Left colon (tissue), 2 donors: ENCODE data around the gene PPA2. TPM values are rescaled to one million over a fixed set of nuclear protein-coding genes. Genes with fewer than 3 reads are reported as not detected.
"Not testable (repeated sequence)": the region's sequence is repeated elsewhere in the genome, so short reads cannot be mapped to it uniquely, and the experiment has no call there.

Experiments used
- ATAC-seq: fragments of 200-7000 bp; cut with Tn5 transposase; one replicate; pipeline ENCODE4 v1.9.1; 2020; ENCODE audit warnings: mild to moderate bottlenecking, moderate library complexity
- DNase-seq, 2 donors: peaks; one replicate each; pipeline ENCODE4 v3.0.0-alpha.2; 2020
- intact Hi-C, 2 donors: fragments of 100-400 bp; cut with DNase I in 1 of 2; cut with micrococcal nuclease in 1 of 2; formaldehyde crosslinking; loops; one replicate each; pipeline versions ENCODE4 v1.11.2 to v1.14.0; 2022; cut with DNase I, micrococcal nuclease
- total RNA-seq, 2 donors: library from RNA; stranded (reverse); fragmentation: NEBNext Ultra II Directional; extraction: Animal tissue kit (Norgen Biotek cat#: 25700); gene quantifications; one replicate each; pipeline ENCODE4 v1.2.1, GENCODE V29; 2021
- donor health status: DM: no; HTN: no; CAD: no.
- donor health status: DM: yes; HTN: yes; CAD: no.

Gene PPA2
- total RNA-seq, 2 donors from 2014 or later, result 122 to 142 TPM

DNA sequence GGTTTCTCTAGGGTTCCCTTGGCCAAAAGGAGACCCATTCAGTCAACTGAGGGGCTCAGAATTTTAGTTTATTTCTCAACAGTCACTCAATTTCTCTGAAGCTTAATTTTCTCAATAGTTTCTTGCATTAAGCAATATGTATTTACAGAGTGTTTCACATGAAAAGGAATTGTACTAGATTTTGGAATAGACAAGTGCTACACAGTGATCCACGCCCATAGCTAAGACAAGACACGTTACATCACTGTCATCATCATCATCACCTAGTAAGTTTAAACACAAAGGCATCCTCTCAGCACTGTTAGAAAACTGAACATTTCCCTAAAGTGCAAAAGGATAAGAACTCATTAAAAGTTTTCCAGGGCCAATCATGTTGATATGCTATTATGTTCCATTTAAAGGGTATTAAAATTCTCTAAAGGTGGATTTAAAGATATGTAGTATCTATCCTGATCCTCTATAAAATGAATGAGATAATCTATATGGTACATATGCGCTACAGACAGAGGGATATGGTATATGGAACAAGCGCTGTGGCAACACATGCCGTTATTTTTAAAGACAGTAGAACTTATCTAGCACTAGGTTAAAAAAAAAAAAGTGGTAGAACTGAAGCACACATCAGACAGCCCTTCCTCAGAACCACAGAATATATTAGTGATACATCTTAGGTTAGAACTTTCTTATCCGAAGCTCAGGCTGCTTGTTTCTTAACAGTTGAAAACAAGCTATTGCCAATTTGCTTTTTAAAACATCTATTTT lies 12.1 kb downstream of the PPA2 start:
- intact Hi-C loops, result no loop called here
- DNase-seq (no peak), ATAC-seq (no peak)

DNA sequence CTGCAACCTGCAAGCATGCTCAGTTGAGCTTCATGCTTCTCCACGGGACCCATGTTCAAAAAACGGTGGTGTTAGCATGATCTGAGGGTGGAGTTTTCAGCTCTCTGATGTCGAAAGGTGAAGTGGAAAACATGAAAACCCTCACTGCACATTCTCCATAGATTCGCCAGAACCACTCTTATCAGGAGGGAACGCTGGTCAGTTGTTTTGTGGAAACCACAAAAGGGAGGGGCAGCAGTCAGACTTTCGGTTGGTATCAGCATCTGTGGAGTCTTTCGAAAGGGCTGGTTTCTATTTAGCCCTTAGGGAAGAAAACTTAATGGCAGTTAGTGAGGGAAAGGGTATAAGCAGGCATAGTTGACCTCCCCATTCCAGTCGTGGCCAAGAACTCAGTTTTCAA lies 12.6 kb downstream of the PPA2 start:
- DNase-seq (no peak), ATAC-seq (no peak)
- intact Hi-C loops, result no loop called here

DNA sequence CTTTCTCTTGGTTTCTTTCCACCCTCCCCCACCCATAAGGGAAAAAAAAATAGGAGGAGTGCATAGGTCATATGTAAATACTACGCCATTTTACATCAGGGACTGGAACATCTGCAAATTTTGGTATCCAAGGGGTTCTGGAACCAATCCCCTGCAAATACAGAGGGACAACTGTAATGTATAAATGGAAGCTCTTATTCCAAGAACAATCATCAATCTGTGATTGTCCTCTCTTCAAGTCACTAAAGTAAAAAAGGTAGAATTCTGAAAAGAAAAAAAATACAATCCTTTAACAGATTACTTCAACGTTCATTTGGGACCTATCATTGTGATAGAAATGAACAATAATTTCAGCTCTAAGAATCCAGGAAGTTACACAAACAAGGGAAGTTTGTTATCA lies 13.6 kb downstream of the PPA2 start:
- ATAC-seq, result no peak

DNA sequence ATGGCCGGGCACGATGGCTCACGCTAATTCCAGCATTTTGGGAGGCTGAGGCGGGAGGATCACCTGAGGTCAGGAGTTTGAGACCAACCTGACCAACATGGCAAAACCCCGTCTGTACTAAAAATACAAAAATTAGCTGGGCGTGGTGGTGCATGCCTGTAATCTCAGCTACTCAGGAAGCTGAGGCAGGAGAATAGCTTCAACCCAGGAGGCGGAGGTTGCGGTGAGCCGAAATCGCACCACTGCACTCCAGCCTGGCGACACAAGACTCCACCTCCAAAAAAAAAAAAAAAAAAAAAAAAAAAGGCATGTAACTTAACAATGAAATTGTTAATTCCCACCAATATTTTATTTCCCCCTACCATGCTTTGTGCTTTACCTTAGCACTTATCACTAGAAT lies 15.3 kb downstream of the PPA2 start:
- intact Hi-C loops, ATAC-seq, DNase-seq: not testable (repeated sequence)

More for the DNA sequence above, 13.6 kb downstream of the PPA2 start:
- intact Hi-C loops, result no loop called here
- DNase-seq, result no peak

DNA sequence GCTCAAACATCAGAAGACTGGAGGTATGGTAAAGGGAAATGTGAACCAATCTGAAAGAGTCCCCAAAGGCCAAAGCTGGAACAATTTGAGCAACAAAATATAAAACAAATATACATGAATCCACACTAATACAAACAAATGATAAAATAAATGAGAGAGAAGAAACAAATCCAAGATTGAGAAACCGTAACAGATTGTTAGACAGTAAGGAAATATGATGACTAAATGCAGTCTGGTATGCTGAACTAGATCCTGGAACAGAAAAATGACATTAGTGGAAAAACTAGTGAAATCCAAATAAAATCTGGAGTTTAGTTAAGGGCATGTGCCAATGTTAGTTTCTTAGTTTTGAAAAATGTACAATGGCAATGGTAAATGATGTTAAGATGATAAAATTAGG lies 15.9 kb downstream of the PPA2 start:
- DNase-seq (no peak), ATAC-seq (no peak)
- intact Hi-C loops, result no loop called here

DNA sequence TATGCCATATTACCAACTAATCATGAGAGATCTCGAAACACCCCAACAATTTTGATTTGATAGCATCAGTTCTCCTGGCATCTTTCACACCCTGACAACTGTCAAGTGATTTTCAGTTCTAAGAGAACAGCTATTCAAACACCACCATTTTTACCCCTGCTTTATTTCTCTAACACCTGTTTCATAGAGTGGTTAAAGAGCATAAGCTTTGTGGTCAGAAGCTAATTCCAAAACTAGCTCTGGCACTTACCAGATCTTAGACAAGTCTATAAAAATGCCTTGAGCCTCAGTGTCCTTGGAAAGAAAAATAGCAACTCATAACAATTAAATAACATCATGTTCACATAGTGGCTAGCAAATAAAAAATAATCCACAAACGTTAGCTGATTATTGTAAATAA lies 17.9 kb downstream of the PPA2 start:
- ATAC-seq, result no peak
- DNase-seq, result no peak
- intact Hi-C loops, result no loop called here

DNA sequence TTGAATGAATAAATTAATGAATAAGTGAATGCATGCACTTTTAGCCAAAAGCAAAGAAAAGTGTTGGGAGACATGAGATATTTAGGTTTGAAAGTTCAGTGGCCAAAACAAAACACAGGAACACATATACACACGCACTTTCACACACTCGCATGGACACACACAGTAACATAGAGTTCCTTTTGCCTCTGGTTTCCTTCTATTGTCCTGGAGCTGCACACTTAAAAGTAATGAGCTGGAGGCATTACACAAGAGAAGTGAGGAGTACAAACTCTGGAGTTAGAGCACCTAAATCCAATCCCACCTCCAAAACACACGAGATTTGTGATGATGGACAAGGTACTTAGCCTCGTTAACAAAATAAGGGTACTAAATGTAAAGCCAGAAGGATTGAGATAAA lies 18.7 kb downstream of the PPA2 start:
- intact Hi-C loops, result no loop called here
- ATAC-seq (no peak), DNase-seq (no peak)

DNA sequence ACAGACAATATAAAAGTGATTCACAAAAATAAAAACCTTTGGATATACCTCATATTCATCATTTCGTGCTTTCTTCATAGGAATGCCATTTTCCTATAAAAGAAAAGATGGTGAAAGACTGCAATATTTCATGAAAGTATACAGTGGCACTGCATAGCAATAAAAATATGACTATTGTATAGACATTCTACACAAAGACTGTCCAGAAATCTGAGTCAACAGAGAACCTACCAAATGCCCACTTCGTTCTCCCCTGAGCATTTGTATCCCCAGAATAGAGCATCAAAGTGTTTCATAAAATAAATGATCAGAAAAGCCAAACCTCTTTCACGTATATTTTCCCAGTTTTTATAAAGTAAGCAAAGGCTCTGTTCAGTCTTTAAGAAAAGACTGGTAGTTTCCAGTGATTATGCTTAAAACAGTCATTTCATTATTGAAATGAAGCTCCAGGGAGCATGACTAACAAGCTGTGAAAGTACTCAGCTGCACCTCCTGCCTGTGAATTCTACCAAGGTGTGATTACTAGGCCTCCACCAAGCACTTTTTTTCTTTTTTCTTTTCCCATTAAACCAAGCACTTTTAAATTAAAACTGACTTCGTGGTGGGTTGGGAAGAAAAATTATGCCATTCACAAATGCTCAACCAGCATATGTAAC lies 20.2 kb downstream of the PPA2 start:
- intact Hi-C loops, result no loop called here
- no peak for DNase-seq
- no peak for ATAC-seq

DNA sequence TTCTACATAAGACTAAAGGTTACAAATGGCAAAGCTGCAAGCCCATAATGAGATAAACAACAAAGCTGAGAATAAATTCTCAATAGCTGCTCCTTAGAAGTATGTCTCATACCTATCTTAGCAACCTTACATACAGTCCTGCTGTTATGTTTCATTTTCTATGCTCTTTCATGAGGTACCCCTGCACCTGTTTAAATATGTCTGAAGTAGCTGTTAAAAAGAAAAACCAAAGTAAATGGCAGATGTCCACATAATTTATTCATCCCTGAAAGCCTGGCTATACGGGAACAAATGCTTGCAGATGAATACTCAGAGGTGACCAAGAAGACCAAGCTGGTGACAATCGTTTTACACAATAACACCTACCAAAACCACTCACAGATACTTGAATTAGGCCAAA lies 22.5 kb downstream of the PPA2 start:
- intact Hi-C loops, result no loop called here

DNA sequence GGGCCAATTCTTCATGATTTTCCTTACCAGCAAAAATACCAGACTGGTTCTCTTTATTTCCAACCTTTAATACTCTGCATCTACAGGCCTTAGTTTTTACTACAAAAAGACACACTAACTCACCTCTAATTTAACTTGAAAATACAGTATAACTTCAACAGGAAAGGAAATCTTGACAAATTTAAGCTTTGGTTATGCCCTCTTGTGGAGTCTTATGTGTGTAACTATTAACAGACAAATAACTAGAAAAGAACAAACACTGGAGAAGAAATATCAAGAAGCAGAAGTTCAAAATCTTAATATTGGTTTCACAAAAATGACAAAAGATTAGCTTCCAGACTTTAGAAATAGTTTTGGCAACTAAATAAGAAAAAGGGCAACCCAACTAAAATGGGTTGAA lies 33.0 kb downstream of the PPA2 start:
- ATAC-seq (no peak), DNase-seq (no peak)
- intact Hi-C loops, result no loop called here

More for the DNA sequence above, 22.5 kb downstream of the PPA2 start:
- no peak for ATAC-seq
- no peak for DNase-seq

DNA sequence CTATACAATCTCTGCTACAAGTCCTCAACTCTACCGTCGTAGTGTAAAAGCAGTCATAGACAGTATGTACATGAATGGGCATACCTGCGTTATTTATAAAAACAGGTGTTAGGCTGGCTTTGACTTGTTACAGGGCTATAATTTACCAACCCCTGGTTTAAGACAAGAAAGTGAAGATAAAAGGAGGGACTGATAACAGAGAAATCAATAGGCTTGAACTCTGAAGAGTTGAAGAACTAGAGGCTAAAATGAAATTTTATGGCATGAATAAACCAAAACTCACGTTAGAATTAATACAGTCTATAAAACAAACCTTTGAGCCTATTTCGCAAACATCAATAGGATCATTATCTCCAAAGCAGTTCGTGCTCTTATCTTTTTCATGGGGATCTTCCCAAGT lies 36.2 kb downstream of the PPA2 start:
- ATAC-seq (no peak), DNase-seq (no peak)
- intact Hi-C loops, result no loop called here

DNA sequence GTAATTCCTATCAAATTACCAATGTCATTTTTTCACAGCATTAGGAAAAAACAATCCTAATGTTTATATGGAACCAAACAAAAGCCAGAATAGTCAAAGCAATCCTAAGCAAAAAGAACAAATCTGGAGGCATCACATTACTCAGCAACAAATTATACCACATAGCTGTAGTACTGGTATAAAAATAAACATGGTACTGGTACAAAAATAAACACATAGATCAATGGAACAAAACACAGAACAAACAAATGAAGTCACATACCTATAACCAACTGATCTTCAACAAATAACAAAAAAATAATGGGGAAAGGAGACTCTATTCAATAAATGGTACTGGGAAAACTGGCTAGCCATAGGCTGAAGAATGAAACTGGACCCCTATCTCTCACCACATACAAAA lies 37.4 kb downstream of the PPA2 start:
- intact Hi-C loops, result no loop called here
- ATAC-seq (no peak), DNase-seq (no peak)

DNA sequence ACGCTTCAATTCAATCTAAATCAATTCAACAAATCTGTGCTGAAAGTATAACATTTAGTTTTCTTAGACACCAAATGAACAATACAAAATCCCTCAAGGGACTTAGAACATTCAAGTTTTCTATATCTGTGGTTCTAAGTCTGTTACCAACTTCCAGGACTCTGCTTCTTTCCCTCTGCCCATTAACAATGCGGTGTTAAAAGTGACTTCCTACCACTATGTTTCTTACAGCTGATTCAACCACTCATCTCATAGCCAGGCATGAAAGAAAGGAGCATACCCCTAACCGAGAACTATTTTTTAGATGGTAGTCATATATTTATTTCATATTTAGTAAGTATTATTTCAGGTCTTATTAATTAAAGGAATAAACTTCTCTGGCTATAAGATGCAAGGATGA lies 38.9 kb downstream of the PPA2 start:
- DNase-seq (no peak), ATAC-seq (no peak)
- intact Hi-C loops, result no loop called here

DNA sequence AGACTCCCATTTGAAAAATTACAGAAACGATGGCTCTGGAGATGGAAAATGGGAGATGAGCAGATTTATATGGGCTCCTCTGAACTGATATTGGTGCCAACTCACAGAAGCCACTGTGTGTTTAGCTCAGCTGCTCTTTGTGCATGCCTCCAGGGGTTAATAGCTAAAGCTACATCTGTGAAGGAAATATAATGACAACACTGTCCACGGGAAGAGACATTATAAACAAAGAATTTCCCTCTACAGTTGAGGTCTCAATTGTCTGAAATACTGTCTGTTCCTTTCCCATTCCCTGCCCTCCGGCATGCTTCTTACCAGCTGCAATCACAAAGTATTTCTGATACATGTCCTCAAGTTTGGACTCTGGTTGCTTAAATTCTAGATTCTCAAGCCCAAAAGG lies 40.4 kb downstream of the PPA2 start:
- no peak for ATAC-seq
- no peak for DNase-seq
- intact Hi-C loops, result no loop called here

DNA sequence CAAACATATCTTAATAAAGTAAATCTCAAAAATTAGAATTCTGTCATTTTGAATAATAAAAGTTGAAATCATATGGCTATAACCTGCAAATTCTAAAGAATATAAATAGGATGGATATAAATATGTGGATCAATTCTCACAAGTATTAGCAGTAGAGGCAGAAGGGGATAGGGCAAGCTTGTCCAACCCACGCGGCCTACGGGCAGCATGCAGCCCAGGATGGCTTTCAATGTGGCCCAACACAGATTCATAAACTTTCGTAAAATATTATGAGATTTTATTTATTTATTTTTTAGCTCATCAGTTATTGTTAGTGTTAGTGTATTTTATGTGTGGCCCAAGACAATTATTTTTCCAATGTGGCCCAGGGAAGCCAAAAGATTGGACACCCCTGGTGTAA lies 41.4 kb downstream of the PPA2 start:
- ATAC-seq (no peak), DNase-seq (no peak)
- intact Hi-C loops, result no loop called here

DNA sequence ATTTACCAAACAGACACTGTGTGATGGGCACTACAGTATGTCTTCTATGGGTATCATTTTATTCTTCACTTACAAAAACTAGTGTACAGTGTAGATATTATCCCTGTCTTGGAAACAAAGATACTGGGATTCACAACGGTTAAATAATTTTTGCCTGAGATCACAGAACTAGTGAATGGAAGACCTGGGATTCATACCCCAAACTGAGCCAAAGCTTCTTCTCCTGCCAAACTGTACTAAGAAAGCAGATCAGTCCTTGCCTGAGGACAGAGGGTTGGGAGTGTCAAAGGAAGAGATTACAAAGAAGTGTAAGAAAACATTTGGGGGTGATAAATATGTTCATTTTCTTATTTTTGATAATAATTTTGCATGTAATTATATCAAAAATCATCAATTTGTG lies 43.1 kb downstream of the PPA2 start:
- intact Hi-C loops, result no loop called here
- ATAC-seq (no peak), DNase-seq (no peak)

DNA sequence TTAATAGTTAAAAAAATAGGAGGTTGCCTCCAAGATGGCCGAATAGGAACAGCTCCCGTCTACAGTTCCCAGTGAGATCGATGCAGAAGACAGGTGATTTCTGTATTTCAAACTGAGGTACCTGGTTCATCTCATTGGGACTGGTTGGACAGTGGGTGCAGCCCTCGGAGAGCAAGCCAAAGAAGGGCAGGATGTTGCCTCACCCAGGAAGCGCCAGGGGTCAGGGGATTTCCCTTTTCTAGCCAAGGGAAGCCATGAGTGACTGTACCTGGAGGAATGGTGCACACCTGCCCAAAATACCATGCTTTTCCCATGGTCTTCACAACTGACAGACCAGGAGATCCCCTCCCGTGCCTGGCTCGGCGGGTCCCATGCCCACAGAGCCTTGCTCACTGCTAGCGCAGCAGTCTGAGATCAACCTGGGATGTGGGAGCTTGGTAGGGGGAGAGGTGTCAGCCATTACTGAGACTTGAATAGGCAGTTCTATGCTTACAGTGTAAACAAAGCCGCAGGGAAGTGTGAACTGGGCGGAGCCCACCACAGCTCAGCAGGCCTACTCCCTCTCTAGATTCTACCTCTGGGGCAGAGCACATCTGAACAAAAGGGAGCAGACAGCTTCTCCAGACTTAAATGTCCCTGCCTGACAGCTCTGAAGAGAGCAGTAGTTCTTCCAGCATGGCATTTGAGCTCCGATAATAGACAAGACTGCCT lies 47.5 kb downstream of the PPA2 start:
- intact Hi-C loops, result no loop called here
- ATAC-seq (no peak), DNase-seq (no peak)

DNA sequence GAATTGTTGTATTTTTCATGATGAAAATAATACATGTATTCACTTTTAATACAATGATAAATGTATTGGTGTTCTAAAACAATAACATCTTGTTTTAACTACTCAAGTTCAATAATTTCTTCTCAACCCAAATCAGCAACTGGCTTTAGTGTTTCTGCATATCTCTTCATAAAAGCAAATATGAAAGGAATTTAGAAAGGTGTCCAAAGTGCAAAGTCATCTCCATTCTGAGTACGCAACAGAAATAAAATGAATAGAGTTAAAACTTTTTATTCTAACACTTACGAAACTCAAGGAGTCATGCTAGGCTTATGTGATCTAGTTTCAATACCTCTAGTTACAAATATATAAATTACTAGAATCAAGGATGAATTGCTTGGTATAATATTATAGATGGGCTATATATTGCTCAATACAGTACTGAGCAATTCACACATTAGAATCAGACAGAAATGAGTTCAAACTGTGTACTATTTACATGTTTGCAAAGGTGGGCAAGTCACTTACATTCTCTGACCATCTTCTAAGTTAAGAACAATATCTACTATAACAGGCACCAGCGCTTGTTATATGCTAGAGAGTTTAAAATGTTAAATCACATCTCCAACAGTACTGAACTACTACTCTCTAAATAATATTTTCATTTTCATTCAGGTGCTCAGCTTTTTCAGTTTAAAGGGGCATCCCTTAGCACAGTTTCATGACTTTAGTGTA lies 51.5 kb downstream of the PPA2 start:
- DNase-seq, result no peak
- ATAC-seq, result no peak

DNA sequence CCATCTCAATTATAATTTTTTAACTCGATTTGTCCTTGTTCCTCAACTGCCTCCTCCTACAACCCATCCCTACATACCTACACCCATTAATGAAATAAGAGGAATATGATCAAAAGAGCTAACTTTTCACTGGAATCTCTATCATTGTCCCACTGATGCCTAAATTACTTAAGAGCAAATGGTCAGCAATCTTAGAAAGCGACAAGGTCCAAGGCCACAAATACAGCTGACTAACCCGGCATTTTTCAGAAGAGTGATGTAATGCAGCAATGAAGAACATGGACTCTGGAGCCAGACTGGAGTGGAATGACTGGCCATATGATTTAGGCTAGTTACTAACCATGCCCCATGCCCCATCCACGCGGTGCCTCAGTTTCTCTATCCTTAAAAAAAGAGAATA lies 56.2 kb downstream of the PPA2 start:
- ATAC-seq (no peak), DNase-seq (no peak)
- intact Hi-C loops, result no loop called here

More for the DNA sequence above, 51.5 kb downstream of the PPA2 start:
- intact Hi-C loops, result no loop called here
